ENCODE data around the gene ZNF22. TPM values are rescaled to one million over a fixed set of nuclear protein-coding genes. Genes with fewer than 3 reads are reported as not detected.

ZNF22 gene
- total RNA-seq, 1 experiment from 2014 or later: 60.8 TPM

DNA sequence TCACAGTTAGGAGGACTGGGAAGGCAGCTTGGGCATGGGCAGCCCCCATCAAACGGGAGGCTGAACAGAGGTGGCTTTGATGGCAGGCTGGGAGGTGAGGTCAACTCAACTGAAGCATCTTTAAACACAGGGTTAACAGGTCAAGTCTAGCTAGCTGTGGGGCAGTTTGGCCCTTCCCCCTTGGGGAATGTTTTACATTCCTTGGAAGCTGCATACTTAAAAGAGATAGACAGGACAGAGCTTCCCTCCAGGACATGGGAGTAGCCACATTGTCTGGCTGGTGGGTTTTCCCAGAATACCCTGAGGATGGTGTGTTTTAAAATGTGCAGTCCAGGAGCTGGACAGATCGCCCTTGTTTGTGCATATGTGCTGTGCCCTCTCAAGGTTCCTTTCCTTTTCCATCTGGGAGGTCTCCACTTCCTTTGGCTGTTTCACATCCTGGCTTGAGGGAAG is 47.9 kb upstream of the ZNF22 start:
- Histone ChIP-seq H3K4me1 (peaks cover 55% of the 10 kb centered on the region), H3K9me3 (no peaks in the 10 kb centered on the region), H3K4me3 (ENCODE audit: low read depth, low read length) (no peak overlapping the region), H3K36me3 (ENCODE audit: control insufficient read depth, insufficient read depth, low read length) (0 out of 2 replicates have a peak, but pooled peaks cover 4% of the 10 kb centered on the region), H3K27me3 (replicated peaks; ENCODE audit: control insufficient read depth, insufficient read depth, low read length) (no peaks in the 10 kb centered on the region)
- intact Hi-C loops (cut with micrococcal nuclease; ENCODE audit: unreplicated experiment): loop anchor here (1.0 kb wide), 3 partner anchors 13 to 37 kb away; no protein-coding TSS in a partner anchor
- H3K4me3 Mint-ChIP-seq (ENCODE audit: unreplicated experiment): peak overlapping the region; percentile 21
- POLR2A ChIA-PET: interaction anchor here (1.9 kb wide), 1 partner anchor 26 kb away, joined by 10 read pairs; the partner anchor contains the start of gene DEPP1
- no TSS peak for BruUV-seq (replicated peaks)
- H3K36me3 Mint-ChIP-seq (ENCODE audit: insufficient read depth, unreplicated experiment): peaks cover 20% of the 10 kb centered on the region
- peaks cover 47% of the 10 kb centered on the region for H3K4me1 Mint-ChIP-seq (ENCODE audit: low read depth, unreplicated experiment)
- no peaks in the 10 kb centered on the region for H3K27me3 Mint-ChIP-seq (ENCODE audit: insufficient read depth, unreplicated experiment)
- peak; percentile 76 to 85 for DNase-seq
- no peaks in the 10 kb centered on the region for H3K9me3 Mint-ChIP-seq (ENCODE audit: unreplicated experiment)
- TF ChIP-seq, protein P1, sequence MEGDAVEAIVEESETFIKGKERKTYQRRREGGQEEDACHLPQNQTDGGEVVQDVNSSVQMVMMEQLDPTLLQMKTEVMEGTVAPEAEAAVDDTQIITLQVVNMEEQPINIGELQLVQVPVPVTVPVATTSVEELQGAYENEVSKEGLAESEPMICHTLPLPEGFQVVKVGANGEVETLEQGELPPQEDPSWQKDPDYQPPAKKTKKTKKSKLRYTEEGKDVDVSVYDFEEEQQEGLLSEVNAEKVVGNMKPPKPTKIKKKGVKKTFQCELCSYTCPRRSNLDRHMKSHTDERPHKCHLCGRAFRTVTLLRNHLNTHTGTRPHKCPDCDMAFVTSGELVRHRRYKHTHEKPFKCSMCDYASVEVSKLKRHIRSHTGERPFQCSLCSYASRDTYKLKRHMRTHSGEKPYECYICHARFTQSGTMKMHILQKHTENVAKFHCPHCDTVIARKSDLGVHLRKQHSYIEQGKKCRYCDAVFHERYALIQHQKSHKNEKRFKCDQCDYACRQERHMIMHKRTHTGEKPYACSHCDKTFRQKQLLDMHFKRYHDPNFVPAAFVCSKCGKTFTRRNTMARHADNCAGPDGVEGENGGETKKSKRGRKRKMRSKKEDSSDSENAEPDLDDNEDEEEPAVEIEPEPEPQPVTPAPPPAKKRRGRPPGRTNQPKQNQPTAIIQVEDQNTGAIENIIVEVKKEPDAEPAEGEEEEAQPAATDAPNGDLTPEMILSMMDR (IDR thresholded peaks at IDR 0.05; ENCODE audit: insufficient read depth in 1 of 2, low read depth in 1 of 2, low read length in 1 of 2, severe bottlenecking in 1 of 2, unreplicated experiment in 1 of 2): no peak
- H3K27ac Mint-ChIP-seq (ENCODE audit: unreplicated experiment): peak overlapping the region; percentile 8
- CTCF ChIA-PET: interaction anchor here (0.7 to 1.5 kb wide), 9 partner anchors 8 to 38 kb away, joined by 3 to 8 read pairs (median 3); partner anchors contain the start of gene DEPP1

DNA sequence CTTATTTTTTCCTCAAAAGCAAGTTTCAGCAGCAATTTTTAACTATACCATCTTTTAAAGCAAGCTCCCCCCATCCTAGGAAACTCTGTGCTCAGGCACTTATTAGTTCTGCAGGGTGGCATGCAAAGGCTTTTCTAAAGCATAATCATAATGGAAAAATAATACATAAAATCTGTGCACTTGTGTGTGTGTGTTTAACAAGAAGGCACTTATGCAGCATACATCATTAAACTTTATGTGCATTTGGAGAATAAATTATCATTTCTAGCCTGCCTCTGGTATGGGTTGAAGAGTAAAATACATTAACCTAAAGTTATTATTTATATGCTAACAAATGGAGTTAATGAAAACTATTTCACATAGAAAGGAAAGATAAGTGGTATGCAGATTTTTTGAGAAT is 46.7 kb upstream of the ZNF22 start:
- Mint-ChIP-seq H3K27me3 (ENCODE audit: insufficient read depth, unreplicated experiment) (no peaks in the 10 kb centered on the region), H3K4me1 (ENCODE audit: low read depth, unreplicated experiment) (peaks cover 37% of the 10 kb centered on the region), H3K27ac (ENCODE audit: unreplicated experiment) (no peak overlapping the region), H3K9me3 (ENCODE audit: unreplicated experiment) (no peaks in the 10 kb centered on the region), H3K36me3 (ENCODE audit: insufficient read depth, unreplicated experiment) (peaks cover 20% of the 10 kb centered on the region), H3K4me3 (ENCODE audit: unreplicated experiment) (no peak overlapping the region)
- H3K4me3 ChIP-seq (ENCODE audit: low read depth, low read length): no peak overlapping the region
- H3K4me1 ChIP-seq: peaks cover 59% of the 10 kb centered on the region
- 0 out of 2 replicates have a peak, but pooled peaks cover 4% of the 10 kb centered on the region for H3K36me3 ChIP-seq (ENCODE audit: control insufficient read depth, insufficient read depth, low read length)
- ChIA-PET CTCF (interaction anchor here (0.6 kb wide), 1 partner anchor 45 kb away, joined by 4 read pairs; no protein-coding TSS in a partner anchor), POLR2A (no interaction called here)
- no TSS peak for BruUV-seq (replicated peaks)
- H3K27me3 ChIP-seq (replicated peaks; ENCODE audit: control insufficient read depth, insufficient read depth, low read length): no peaks in the 10 kb centered on the region
- TF ChIP-seq, protein P1 (IDR thresholded peaks at IDR 0.05; ENCODE audit: insufficient read depth in 1 of 2, low read depth in 1 of 2, low read length in 1 of 2, severe bottlenecking in 1 of 2, unreplicated experiment in 1 of 2): no peak
- intact Hi-C loops (cut with micrococcal nuclease; ENCODE audit: unreplicated experiment): no loop called here
- no peaks in the 10 kb centered on the region for H3K9me3 ChIP-seq
- no peak for DNase-seq

DNA sequence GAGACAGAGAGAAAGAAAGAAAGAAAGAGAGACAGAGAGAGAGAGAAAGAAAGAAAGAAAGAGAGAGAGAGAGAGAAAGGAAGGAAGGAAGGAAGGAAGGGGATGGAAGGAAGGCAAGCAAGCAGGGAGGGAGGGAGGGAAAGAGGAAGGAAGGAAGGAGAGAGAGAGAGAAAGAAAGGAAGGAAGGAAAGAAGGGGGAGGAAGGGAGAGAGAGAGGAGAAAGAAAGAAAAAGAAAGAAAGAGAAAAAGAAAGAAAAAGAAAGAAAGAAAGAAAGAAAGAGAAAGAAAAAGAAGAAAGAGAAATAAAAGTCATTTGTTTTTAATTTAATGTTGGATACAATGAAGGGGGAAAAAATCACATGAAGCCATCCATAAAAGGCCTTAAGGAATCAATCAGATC is 45.8 kb upstream of the ZNF22 start:
- no TSS peak for BruUV-seq (replicated peaks)
- Histone ChIP-seq H3K4me3 (ENCODE audit: low read depth, low read length) (no peak overlapping the region), H3K9me3 (no peaks in the 10 kb centered on the region), H3K36me3 (ENCODE audit: control insufficient read depth, insufficient read depth, low read length) (0 out of 2 replicates have a peak, but pooled peaks cover 4% of the 10 kb centered on the region), H3K4me1 (peaks cover 50% of the 10 kb centered on the region), H3K27me3 (replicated peaks; ENCODE audit: control insufficient read depth, insufficient read depth, low read length) (no peaks in the 10 kb centered on the region)
- H3K27ac Mint-ChIP-seq (ENCODE audit: unreplicated experiment): peak overlapping the region; percentile 21
- DNase-seq: no peak
- TF ChIP-seq, protein P1 (IDR thresholded peaks at IDR 0.05; ENCODE audit: insufficient read depth in 1 of 2, low read depth in 1 of 2, low read length in 1 of 2, severe bottlenecking in 1 of 2, unreplicated experiment in 1 of 2): no peak
- peaks cover 18% of the 10 kb centered on the region for H3K36me3 Mint-ChIP-seq (ENCODE audit: insufficient read depth, unreplicated experiment)
- ChIA-PET CTCF (no interaction called here), POLR2A (no interaction called here)
- intact Hi-C loops (cut with micrococcal nuclease; ENCODE audit: unreplicated experiment): no loop called here
- no peaks in the 10 kb centered on the region for H3K27me3 Mint-ChIP-seq (ENCODE audit: insufficient read depth, unreplicated experiment)
- H3K4me3 Mint-ChIP-seq (ENCODE audit: unreplicated experiment): no peak overlapping the region
- H3K4me1 Mint-ChIP-seq (ENCODE audit: low read depth, unreplicated experiment): peaks cover 31% of the 10 kb centered on the region
- no peaks in the 10 kb centered on the region for H3K9me3 Mint-ChIP-seq (ENCODE audit: unreplicated experiment)
